ENCODE data around the gene BIRC6. TPM values are rescaled to one million over a fixed set of nuclear protein-coding genes. Genes with fewer than 3 reads are reported as not detected.

Gene BIRC6
- polyA plus RNA-seq, 1 donor (not counting 4 experiments of a cell fraction or from before 2014, with no cell fraction given) = 57.0 TPM

- TF ChIP-seq EZH2 (IDR thresholded peaks at IDR 0.05; ENCODE audit: low read length) = no peak
- TF ChIP-seq CTCF (optimal IDR thresholded peaks at IDR 0.05 in 1 of 3, IDR thresholded peaks at IDR 0.05 in 1 of 3, conservative IDR thresholded peaks at IDR 0.05 in 1 of 3; ENCODE audit: extremely low read depth in 1 of 3, insufficient read depth in 2 of 3, low read length in 3 of 3) = no peak
- Histone ChIP-seq H3K27me3 (ENCODE audit: control insufficient read depth, extremely low read depth, insufficient read depth, low read length) (no peaks in the 10 kb centered on the region), H3K9me3 (ENCODE audit: control insufficient read depth, low read depth, low read length) (no peaks in the 10 kb centered on the region), H3K79me2 (ENCODE audit: control insufficient read depth, insufficient read depth, low read length) (no peaks in the 10 kb centered on the region), H2AFZ (ENCODE audit: control insufficient read depth, low read length) (no peak overlapping the region), H3K36me3 (ENCODE audit: control insufficient read depth in 2 of 2, extremely low read depth in 1 of 2, insufficient read depth in 2 of 2, low read length in 2 of 2) (peaks cover 18 to 25% of the 10 kb centered on the region in 2 experiments), H3K4me1 (ENCODE audit: control insufficient read depth, extremely low read depth, insufficient read depth, low read length) (no peaks in the 10 kb centered on the region), H4K20me1 (ENCODE audit: control insufficient read depth, extremely low read depth, insufficient read depth, low read length) (no peaks in the 10 kb centered on the region), H3K9me1 (ENCODE audit: control insufficient read depth, extremely low read depth, insufficient read depth, low read length) (no peaks in the 10 kb centered on the region), H3K9ac (ENCODE audit: control insufficient read depth, extremely low read depth, insufficient read depth, low read length) (no peak overlapping the region), H3K27ac (ENCODE audit: control insufficient read depth, insufficient read depth, low read length) (no peak overlapping the region), H3K4me3 (ENCODE audit: control insufficient read depth in 2 of 3, extremely low read depth in 1 of 3, insufficient read depth in 2 of 3, low read depth in 1 of 3, low read length in 3 of 3) (no peak overlapping the region), H3K4me2 (ENCODE audit: control insufficient read depth, extremely low read depth, insufficient read depth, low read depth, low read length) (no peak overlapping the region)
- FAIRE-seq = no peak
- DNase-seq (ENCODE audit: low read depth, low spot score) = no peak
- dilution Hi-C loops (cut with MboI; ENCODE audit: extremely low pct_ligation_motif_present, low sequenced_read_pairs) = no loop called here
Measured at GRCh38 chr2:32516567-32516966, 159.7 kb downstream of the BIRC6 start.

DNA sequence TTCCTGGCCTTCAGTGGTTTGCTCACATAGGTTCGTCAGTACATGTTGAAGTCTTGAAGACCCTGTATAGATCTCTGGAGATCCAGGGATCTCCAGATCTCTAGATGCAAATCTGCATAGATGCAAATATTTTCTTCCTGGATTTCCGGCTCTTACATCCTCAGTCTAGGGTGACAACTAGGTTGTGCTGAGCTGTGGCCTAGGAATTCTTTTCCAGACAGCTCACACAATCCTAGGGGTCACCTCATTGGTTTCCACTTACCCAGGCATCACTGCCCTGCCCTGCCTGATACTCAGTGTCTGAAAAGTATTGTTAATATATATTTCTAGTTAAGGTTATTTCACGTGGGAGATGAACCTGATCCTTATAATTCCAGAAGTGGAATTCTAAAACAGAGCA is 165.9 kb downstream of the BIRC6 start:
- dilution Hi-C loops (cut with MboI; ENCODE audit: extremely low pct_ligation_motif_present, low sequenced_read_pairs) = no loop called here
- no peak for DNase-seq (ENCODE audit: low read depth, low spot score)
- FAIRE-seq = no peak
- no peak overlapping the region for H3K4me2 ChIP-seq (ENCODE audit: control insufficient read depth, extremely low read depth, insufficient read depth, low read depth, low read length)
- peaks cover 12 to 36% of the 10 kb centered on the region in 2 experiments for H3K36me3 ChIP-seq (ENCODE audit: control insufficient read depth in 2 of 2, extremely low read depth in 1 of 2, insufficient read depth in 2 of 2, low read length in 2 of 2)
- no peak overlapping the region for H3K27ac ChIP-seq (ENCODE audit: control insufficient read depth, insufficient read depth, low read length)
- H3K9me1 ChIP-seq (ENCODE audit: control insufficient read depth, extremely low read depth, insufficient read depth, low read length) = no peaks in the 10 kb centered on the region
- no peak overlapping the region for H2AFZ ChIP-seq (ENCODE audit: control insufficient read depth, low read length)
- no peaks in the 10 kb centered on the region for H3K79me2 ChIP-seq (ENCODE audit: control insufficient read depth, insufficient read depth, low read length)
- H3K9me3 ChIP-seq (ENCODE audit: control insufficient read depth, low read depth, low read length) = no peaks in the 10 kb centered on the region
- H3K9ac ChIP-seq (ENCODE audit: control insufficient read depth, extremely low read depth, insufficient read depth, low read length) = no peak overlapping the region
- H3K4me3 ChIP-seq (ENCODE audit: control insufficient read depth in 2 of 3, extremely low read depth in 1 of 3, insufficient read depth in 2 of 3, low read depth in 1 of 3, low read length in 3 of 3) = no peak overlapping the region
- no peaks in the 10 kb centered on the region for H4K20me1 ChIP-seq (ENCODE audit: control insufficient read depth, extremely low read depth, insufficient read depth, low read length)
- H3K4me1 ChIP-seq (ENCODE audit: control insufficient read depth, extremely low read depth, insufficient read depth, low read length) = no peaks in the 10 kb centered on the region
- TF ChIP-seq EZH2 (IDR thresholded peaks at IDR 0.05; ENCODE audit: low read length) (no peak), CTCF (optimal IDR thresholded peaks at IDR 0.05 in 1 of 3, IDR thresholded peaks at IDR 0.05 in 1 of 3, conservative IDR thresholded peaks at IDR 0.05 in 1 of 3; ENCODE audit: extremely low read depth in 1 of 3, insufficient read depth in 2 of 3, low read length in 3 of 3) (no peak)
- no peaks in the 10 kb centered on the region for H3K27me3 ChIP-seq (ENCODE audit: control insufficient read depth, extremely low read depth, insufficient read depth, low read length)
